CD4-positive, alpha-beta T cell treated with Interleukin-2 at 100 ng/mL for 4 hours (primary cell): ENCODE results near the gene NKX6-2.

Experiments
- DNase-seq: peaks from one replicate; pipeline ENCODE4 v3.0.0-alpha.2; 2020; ENCODE audit warnings: low spot score

The NKX6-2 gene

GRCh38 chr10:132813001-132813401 lies 27.1 kb upstream of the NKX6-2 start:
- no peak for DNase-seq

GRCh38 chr10:132812520-132812919 lies 26.6 kb upstream of the NKX6-2 start:
- DNase-seq, result no peak

- no peak for DNase-seq
Observed at GRCh38 chr10:132811891-132812481, 26.0 kb upstream of the NKX6-2 start.

GRCh38 chr10:132810807-132811700 lies 25.1 kb upstream of the NKX6-2 start:
- no peak for DNase-seq

GRCh38 chr10:132810141-132810806 lies 24.3 kb upstream of the NKX6-2 start:
- DNase-seq, result no peak

GRCh38 chr10:132809232-132810140 lies 23.5 kb upstream of the NKX6-2 start:
- no peak for DNase-seq

- no peak for DNase-seq
Observed at GRCh38 chr10:132808383-132809231, 22.7 kb upstream of the NKX6-2 start.

GRCh38 chr10:132807621-132808049 lies 21.7 kb upstream of the NKX6-2 start:
- DNase-seq, result no peak

GRCh38 chr10:132806561-132807003 lies 20.6 kb upstream of the NKX6-2 start:
- no peak for DNase-seq

- DNase-seq, result no peak
Observed at GRCh38 chr10:132806110-132806509, 20.2 kb upstream of the NKX6-2 start.

- DNase-seq, result no peak
Observed at GRCh38 chr10:132805599-132805998, 19.7 kb upstream of the NKX6-2 start.

- DNase-seq, result no peak
Observed at GRCh38 chr10:132804785-132805426, 19.0 kb upstream of the NKX6-2 start.

GRCh38 chr10:132804287-132804686 lies 18.3 kb upstream of the NKX6-2 start:
- no peak for DNase-seq

- DNase-seq, result no peak
Observed at GRCh38 chr10:132803416-132804210, 17.7 kb upstream of the NKX6-2 start.

- no peak for DNase-seq
Observed at GRCh38 chr10:132802694-132803320, 16.9 kb upstream of the NKX6-2 start.

- DNase-seq, result no peak
Observed at GRCh38 chr10:132802048-132802447, 16.1 kb upstream of the NKX6-2 start.

GRCh38 chr10:132799865-132800264 lies 13.9 kb upstream of the NKX6-2 start:
- no peak for DNase-seq

- no peak for DNase-seq
Observed at GRCh38 chr10:132798876-132799275, 12.9 kb upstream of the NKX6-2 start.

- DNase-seq, result no peak
Observed at GRCh38 chr10:132798403-132798802, 12.5 kb upstream of the NKX6-2 start.
